ENCODE data around the gene DNM1L. TPM values are rescaled to one million over a fixed set of nuclear protein-coding genes. Genes with fewer than 3 reads are reported as not detected.

Gene DNM1L
- polyA plus RNA-seq, 1 experiment: 68.2 TPM

- Histone ChIP-seq H3K27ac (ENCODE audit: low read depth, low read length) (no peak overlapping the region), H3K4me3 (ENCODE audit: low read depth, low read length) (no peak overlapping the region), H3K27me3 (ENCODE audit: control insufficient read depth, insufficient read depth, low read length) (no peaks in the 10 kb centered on the region), H3K9me3 (ENCODE audit: control insufficient read depth, insufficient read depth, low read length) (peaks cover 10% of the 10 kb centered on the region)
- TF ChIP-seq CTCF (IDR thresholded peaks at IDR 0.05; ENCODE audit: low read depth, low read length): no peak
- DNase-seq (ENCODE audit: low read depth, low spot score): no peak
- POLR2A ChIA-PET: no interaction called here
- CTCF ChIA-PET: no interaction called here
Measured at GRCh38 chr12:32666018-32666417, 13.1 kb upstream of the DNM1L start.

DNA sequence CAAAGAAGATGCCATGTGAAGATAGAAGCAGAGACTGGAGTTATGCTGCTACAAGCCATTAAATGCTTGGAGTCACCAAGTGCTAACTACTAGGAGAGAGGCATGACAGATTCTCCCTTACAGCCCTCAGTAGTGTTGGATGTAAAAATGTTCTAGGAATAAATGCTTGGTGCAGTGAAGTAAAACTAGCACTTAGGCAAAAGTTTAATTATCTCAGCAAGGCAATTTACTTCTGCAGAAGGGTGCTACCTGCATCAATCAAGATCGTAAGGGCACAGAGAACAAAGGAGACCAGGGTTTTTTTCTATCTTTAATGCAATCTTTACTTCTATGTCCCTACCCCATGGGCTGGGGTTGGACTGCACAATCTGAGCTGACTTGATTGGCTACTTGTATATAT lies 9.5 kb upstream of the DNM1L start:
- CTCF ChIA-PET: interaction anchor here (3.4 to 7.5 kb wide), 2 partner anchors 214 to 303 kb away, joined by 41 to 65 read pairs; no protein-coding TSS in a partner anchor
- no peak overlapping the region for H3K27ac ChIP-seq (ENCODE audit: low read depth, low read length)
- no peak for TF ChIP-seq CTCF (IDR thresholded peaks at IDR 0.05; ENCODE audit: low read depth, low read length)
- H3K4me3 ChIP-seq (ENCODE audit: low read depth, low read length): no peak overlapping the region
- no peak for DNase-seq (ENCODE audit: low read depth, low spot score)
- POLR2A ChIA-PET: no interaction called here
- peaks cover 10% of the 10 kb centered on the region for H3K9me3 ChIP-seq (ENCODE audit: control insufficient read depth, insufficient read depth, low read length)
- H3K27me3 ChIP-seq (ENCODE audit: control insufficient read depth, insufficient read depth, low read length): peaks cover 2% of the 10 kb centered on the region

GRCh38 chr12:32671930-32672780 lies 6.9 kb upstream of the DNM1L start:
- TF ChIP-seq CTCF (IDR thresholded peaks at IDR 0.05; ENCODE audit: low read depth, low read length): peak; percentile 63
- no peak overlapping the region for H3K27ac ChIP-seq (ENCODE audit: low read depth, low read length)

DNA sequence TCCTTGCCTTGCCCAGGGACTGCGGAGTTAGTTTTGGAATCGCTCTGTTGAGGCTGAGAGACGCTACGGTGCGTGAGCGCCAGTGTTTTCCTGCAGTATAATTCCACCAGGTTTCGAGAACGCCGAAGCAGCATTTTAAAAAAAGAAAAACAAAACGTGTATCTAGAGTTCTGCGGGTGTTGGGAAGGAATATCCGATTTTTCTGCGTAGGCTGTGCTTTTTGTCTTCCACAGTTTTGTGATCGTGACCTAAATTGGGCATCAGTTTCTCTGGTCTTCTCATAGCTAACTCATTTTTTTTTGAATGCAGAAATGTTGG lies 778 bp downstream of the DNM1L start:
- ChIA-PET POLR2A (no interaction called here), CTCF (no interaction called here)
- H3K9me3 ChIP-seq (ENCODE audit: control insufficient read depth, insufficient read depth, low read length): peaks cover 3% of the 10 kb centered on the region; the same call in 1 of the 2 replicates

More at GRCh38 chr12:32671930-32672780, 6.9 kb upstream of the DNM1L start:
- Histone ChIP-seq H3K9me3 (ENCODE audit: control insufficient read depth, insufficient read depth, low read length) (peaks cover 10% of the 10 kb centered on the region), H3K4me3 (ENCODE audit: low read depth, low read length) (no peak overlapping the region), H3K27me3 (ENCODE audit: control insufficient read depth, insufficient read depth, low read length) (peaks cover 2% of the 10 kb centered on the region)
- ChIA-PET POLR2A (interaction anchor here (0.6 to 0.8 kb wide), 2 partner anchors 34 to 138 kb away, joined by 3 read pairs; no protein-coding TSS in a partner anchor), CTCF (interaction anchor here (0.6 to 7.5 kb wide), 22 partner anchors 9 to 1019 kb away, joined by 3 to 65 read pairs (median 4); partner anchors contain the start of gene YARS2)
- peak; percentile 67 for DNase-seq (ENCODE audit: low read depth, low spot score)

More for the DNA sequence above, 778 bp downstream of the DNM1L start:
- Histone ChIP-seq H3K4me3 (ENCODE audit: low read depth, low read length) (peak overlapping the region; percentile 85), H3K27me3 (ENCODE audit: control insufficient read depth, insufficient read depth, low read length) (no peaks in the 10 kb centered on the region), H3K27ac (ENCODE audit: low read depth, low read length) (peak overlapping the region; percentile 80)
- no peak for TF ChIP-seq CTCF (IDR thresholded peaks at IDR 0.05; ENCODE audit: low read depth, low read length)
- DNase-seq (ENCODE audit: low read depth, low spot score): no peak
